ENCODE results near the gene PCDH9.

- TF ChIP-seq CTCF (IDR thresholded peaks at IDR 0.05) (no peak), POLR2A (IDR thresholded peaks at IDR 0.05) (no peak)
Measured at GRCh38 chr13:67168384-67168783, 61.8 kb downstream of the PCDH9 start.

All from thyroid gland (tissue), 4 donors.